GM12873 (cell line): Measurements from ENCODE around the gene IL26.

Experiments used
- TF ChIP-seq, protein P1 (sequence below): IDR thresholded peaks from 2 replicates; pipeline ENCODE4 v1.5.1; 2012; ENCODE audit warnings: low read depth, mild to moderate bottlenecking, moderate library complexity, low read length, control low read depth; ENCODE audit not compliant: insufficient read depth; ENCODE audit errors: missing control alignments

IL26 gene

DNA sequence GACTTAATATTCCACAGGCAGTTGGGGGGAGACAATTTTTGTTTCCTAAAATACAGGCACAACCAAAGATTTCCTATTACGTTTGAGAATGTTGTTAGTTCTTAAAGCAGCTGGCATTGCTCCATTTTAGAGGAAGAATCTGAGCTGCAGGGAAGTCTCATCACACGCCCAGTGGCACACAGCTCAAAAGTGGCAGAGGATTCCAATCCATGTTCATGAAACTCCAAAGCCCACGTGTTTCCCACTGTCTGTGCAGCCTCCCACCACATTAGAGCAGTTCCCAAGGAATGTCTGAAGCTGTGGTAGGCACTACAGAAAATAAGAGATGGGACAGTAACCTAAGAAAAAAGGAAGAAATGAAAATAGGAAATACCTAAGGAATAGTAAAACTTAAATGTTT lies 6.1 kb upstream of the IL26 start:
- TF ChIP-seq, protein P1, sequence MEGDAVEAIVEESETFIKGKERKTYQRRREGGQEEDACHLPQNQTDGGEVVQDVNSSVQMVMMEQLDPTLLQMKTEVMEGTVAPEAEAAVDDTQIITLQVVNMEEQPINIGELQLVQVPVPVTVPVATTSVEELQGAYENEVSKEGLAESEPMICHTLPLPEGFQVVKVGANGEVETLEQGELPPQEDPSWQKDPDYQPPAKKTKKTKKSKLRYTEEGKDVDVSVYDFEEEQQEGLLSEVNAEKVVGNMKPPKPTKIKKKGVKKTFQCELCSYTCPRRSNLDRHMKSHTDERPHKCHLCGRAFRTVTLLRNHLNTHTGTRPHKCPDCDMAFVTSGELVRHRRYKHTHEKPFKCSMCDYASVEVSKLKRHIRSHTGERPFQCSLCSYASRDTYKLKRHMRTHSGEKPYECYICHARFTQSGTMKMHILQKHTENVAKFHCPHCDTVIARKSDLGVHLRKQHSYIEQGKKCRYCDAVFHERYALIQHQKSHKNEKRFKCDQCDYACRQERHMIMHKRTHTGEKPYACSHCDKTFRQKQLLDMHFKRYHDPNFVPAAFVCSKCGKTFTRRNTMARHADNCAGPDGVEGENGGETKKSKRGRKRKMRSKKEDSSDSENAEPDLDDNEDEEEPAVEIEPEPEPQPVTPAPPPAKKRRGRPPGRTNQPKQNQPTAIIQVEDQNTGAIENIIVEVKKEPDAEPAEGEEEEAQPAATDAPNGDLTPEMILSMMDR = no peak

DNA sequence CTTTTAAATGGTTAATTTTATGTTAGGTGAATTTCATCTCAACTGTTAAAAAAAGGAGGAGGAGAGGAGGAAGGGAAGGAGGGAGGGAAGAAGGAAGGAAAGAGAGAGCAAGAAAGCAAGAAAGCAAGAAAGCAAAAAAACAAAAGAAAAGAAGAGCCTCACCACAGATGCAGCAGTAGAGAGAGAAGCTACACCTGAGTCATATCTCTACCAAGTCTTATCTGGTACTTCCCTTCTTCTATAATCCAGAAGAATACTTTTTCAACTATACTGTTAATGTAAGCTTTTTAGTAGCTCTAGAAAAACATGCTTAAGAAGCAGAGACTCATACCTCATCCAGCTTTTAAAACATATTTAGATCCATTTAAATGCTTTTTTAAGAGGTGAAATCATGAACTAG lies 5.6 kb upstream of the IL26 start:
- TF ChIP-seq, protein P1 = no peak

DNA sequence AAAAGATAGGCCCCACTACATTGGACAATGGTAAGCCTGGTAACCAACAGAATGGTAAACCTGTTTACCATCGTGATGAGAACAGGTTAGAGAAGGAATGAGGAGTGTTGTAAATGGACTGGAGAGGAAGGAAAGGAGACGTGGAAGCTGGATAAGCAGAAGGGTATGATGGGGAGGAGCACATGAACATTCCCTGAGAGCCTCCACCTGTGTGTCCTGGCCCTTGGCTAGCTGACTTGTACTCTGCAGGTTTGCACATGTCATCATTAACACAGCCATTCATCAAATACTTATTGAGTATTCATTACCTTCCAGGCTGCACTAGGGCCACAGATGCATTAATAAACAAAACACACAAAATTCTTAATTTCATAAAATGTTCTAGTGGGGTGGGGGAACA lies 4.3 kb upstream of the IL26 start:
- TF ChIP-seq, protein P1 = no peak

DNA sequence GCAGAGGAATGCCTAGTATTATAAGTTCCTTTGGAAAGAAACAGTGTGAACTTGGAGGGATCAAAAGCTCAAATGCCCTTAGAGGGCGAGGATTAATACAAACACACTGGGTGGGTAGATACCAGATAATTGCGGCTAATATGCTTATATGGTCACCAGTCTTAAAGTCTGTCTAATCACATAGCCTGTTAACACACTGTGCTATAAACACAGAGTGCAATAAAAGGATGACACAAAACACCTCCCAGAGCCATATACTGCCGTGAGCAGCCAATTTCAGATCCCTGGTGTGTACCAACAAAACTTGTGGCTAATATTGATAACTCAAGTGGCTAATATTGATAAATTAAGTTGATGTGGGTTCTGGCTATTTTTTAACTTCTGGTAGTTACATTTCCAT lies 1.7 kb upstream of the IL26 start:
- TF ChIP-seq, protein P1 = no peak

DNA sequence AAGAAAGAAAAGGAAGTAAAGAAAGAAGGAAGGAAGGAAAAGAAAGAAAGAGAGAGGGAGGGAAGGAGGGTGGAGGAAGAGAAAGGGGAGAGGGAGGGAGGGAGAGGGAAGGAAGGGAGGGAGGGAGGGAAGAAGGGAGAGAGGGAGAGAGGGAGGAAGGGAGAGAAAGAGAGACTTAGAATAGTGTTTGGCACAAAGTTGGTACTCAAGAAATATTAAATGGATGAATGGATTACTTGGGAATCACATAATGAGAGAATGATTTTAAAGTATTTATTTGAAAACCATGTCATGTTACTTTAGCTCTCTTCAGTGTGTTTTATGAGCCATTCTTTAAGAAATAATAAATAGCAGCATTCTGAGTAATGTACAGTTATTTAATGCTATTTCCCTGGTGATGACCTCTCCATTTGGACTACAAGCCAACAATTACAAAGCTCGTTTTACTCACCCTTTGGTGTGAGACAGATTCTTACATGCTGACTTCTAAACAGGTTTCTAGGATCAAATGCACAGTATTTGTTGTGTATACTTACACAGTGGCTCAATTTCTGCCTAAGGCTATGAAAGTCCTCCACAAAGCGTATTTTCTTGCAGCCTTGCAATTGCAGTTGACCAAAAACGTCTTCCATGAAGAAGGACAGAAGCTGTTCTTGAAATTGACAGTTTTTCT lies 861 bp downstream of the IL26 start:
- TF ChIP-seq, protein P1 = no peak

DNA sequence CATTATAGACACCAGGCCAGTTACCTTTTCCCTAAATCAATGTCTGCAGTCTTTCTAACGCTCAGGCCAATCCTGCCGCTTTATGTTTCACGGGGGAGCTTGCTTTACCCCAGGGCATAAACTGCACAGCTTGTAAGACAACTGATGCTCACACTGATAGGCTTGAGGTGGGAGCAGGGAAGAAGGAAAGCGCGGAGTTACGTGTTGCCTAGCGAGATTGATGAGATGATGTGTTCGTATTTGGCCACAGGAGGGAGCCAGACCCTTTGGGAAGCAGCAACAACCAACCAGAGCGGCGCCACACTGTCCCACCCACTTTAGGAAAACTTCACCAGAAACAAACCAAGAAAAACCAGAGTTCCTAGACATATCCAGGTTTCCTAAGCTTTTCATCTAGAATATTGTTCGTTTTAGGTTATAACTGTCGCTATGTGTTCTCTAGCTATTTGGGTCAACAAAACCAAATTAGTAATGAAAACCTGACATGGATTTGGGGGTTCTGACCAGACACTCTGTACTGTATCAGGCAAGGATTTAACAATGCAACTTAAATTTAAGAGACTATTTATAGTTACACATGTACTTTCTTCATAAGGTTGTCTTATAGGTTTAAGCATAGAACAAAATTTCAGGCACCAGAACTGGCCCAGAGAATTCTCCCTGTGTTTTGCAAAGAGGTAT lies 2.4 kb downstream of the IL26 start:
- TF ChIP-seq, protein P1 = peak; percentile 91

DNA sequence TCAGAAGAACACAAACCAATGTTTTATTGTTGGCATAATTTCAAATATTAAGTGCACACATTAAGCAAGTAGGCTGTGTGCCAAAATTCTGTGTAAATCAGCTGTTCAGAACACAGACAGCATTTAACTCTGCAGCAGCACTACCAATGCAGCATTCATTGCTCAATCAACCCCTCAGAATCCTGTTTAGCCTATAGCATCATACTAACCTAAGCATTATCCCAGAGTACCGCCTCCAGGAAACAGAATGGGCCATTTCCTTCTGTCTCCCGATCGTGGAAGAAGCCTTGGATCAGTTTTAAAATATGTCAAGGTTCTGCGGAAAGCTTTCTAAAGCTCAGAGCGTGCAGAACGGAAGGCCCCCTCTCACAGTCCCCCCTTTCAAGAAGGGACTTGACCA lies 3.3 kb downstream of the IL26 start:
- TF ChIP-seq, protein P1 = no peak
